HUDEP-2 (cell line): ENCODE measurements around the gene JUP.

Experiments used
- DNase-seq, 76 experiments: peaks; one replicate each; lab custom pipeline; 2025; ENCODE audit not compliant: unreplicated experiment in 76 of 76; lab: John Stamatoyannopoulos, UW

Gene JUP

DNA sequence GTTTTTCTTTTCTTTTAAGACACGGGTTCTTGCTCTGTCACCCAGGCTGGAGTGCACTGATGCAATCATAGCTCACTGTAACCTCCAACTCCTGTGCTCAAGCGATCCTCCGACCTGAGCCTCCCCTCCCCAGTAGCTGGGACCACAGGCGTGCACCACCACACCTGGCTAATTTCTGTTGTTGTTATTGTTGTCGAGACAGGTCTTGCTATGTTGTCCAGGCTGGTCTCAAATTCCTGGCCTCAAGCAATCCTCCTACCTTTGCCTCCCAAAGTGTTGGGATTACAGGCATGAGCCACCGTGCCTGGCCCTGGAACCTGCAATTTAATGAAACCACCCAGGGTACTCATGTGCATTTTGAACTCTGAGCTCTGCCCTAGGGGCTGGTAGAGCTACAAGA lies 24.1 kb downstream of the JUP start:
- no peak for DNase-seq

GRCh38 chr17:41760878-41761277 lies 25.6 kb downstream of the JUP start:
- no peak for DNase-seq

DNA sequence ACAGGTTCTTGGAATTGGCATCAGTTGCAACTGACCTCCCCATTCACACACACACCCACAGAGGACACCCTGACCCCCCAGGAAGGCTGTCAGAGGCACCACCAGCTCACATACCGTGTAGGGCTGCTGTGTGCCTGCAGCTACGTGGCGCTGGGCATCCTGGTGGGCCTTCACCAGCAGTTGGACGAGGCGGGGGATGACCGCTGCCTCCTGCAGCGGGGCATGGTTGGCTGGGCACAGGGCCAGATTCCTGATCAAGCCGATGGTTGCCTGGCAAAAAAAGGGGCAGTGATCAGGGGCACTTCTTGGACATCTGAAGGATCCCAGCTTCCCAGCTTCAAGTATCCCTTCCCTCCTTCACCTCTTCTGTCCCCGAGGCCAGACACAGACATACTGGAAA lies 27.9 kb downstream of the JUP start:
- DNase-seq, result no peak

- DNase-seq, result no peak
These were observed 32.4 kb downstream of the JUP start for GRCh38 chr17:41754066-41754465.

- no peak for DNase-seq
These were observed 35.2 kb downstream of the JUP start for GRCh38 chr17:41751288-41751687.

- DNase-seq, result no peak
These were observed 35.6 kb downstream of the JUP start for GRCh38 chr17:41750862-41751261.

- no peak for DNase-seq
These were observed 38.2 kb downstream of the JUP start for GRCh38 chr17:41748275-41748674.

- DNase-seq, result no peak
These were observed 44.8 kb downstream of the JUP start for GRCh38 chr17:41741709-41742108.

GRCh38 chr17:41740506-41740905 lies 46.0 kb downstream of the JUP start:
- no peak for DNase-seq

DNA sequence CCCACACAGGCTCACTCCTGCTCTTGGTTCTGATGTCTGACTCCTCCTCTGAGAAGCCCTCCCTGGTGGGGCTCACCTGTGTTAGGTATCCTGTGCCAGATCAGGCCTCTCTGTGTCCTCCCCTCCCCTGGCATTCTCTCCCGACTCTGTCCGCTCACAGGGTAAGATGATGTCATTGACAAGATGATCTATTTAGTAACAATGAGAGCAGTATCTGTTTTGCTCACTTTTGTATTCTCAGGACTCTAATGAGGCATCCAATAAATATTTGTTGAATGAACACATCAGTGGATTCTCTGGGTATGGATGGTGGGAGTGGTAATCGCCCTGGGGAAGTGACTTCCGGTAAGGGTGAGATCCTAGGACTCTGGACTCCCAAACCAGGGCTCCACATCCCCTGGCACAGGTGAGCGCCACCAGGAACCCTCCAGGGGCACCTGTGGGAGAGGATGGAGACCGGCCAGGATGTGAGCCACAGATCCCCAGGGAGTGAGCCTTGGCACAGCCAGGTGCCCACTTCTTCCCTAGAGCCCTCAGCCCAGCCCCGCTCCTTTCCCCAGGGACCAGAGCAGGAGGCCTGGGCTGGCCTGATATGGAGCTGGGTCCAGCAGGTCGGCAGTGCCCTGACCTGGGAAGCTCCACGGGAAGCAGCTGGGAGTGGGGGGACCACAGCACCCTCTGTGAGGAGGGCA lies 46.7 kb downstream of the JUP start:
- DNase-seq, result no peak

- DNase-seq, result no peak
These were observed 47.8 kb downstream of the JUP start for GRCh38 chr17:41738801-41739112.

DNA sequence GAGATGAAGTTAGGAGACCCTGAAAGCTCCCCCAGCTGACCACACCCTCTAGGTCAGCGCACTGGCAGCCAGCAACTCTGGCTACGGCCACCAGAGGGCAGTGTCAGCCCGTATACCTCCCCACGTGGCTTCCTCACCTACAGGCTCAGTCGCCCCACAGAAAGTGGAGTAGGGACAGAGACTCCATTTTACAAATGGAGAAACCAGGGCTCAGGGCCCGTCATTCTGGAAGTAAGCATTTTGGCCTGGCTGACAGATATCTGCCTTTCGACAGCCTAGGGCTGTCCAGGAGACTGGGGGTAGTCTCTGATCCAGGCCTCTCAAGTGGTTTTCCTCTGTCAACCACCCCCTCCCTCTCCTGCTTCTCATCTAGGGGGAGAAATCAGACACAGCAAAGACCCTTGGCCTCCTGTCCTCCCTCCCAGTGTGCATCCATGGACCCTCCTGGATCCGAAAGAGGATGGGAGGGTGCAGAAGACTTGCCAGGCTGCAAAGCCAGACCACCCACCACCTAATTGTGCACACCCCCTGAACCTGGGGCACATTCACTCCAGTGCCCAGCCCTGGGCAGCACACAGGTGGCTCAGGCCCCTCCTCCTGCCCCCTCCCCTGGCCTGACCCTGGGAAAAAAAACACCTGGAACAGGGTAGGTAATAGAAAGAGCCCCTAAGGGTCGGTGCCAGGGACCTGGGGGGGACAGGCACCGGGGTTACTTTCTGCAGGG lies 48.3 kb downstream of the JUP start:
- DNase-seq, result peak in 71 of 76 experiments; percentile 5 to 84 (median 62)

DNA sequence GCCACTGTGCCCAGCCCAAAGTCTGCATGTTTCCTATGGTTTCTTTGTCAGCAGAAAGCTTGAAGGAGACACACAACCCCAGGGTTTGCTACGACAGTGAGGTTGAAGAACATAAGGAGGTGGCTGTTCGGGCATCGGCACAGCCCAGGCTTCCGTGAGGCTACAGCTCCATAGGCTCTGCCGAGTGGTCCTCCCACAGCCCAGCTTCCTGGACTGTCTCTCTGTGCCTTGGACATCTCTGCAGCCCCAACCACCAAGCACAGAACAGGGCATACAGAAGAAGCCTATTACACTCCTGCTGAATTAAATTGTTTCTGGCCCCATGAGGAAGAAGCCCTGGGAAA lies 48.9 kb downstream of the JUP start:
- DNase-seq, result no peak

- no peak for DNase-seq
These were observed 49.4 kb downstream of the JUP start for GRCh38 chr17:41736983-41737679.

- no peak for DNase-seq
These were observed 50.8 kb downstream of the JUP start for GRCh38 chr17:41735744-41736143.

GRCh38 chr17:41734949-41735313 lies 51.6 kb downstream of the JUP start:
- DNase-seq, result no peak

DNA sequence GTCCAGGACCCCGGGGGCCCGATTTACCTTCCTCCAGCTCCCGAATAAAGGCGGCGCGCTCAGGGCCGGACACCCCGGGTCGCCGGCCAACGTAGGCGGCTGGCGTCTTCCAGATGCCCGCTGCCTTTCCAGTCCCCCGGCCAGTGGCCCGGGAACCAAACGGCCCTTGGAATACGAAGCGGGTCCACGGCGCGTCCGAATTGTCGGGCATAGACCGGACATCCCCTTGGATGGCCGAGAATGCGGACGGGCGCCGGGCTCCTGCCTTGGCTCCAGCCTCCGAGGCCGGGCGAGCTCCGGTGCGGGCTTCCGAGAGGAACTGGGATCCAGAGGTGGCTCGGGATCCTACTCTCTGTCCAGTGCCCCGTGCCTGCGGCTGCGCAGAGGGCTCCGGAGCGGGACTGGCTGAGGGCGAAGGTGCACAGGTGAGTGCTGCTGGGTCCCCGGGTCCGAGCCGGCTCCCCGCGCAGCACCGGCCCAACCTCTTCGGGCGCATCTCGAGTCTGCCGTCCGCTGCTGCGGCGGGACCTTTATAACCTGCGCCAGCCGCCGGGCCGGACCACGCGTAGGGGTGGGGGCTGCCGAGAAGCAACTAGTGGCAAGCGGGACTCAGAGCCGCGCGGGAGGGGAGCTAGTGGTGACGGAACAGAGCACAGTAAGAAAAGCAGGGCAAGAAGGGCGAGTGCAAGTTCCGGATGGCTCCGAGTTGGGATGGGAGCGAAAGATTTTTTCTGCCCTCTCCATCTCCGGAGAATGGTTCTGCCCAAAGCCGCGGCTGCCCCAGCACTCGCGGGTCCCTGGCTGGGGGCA lies 52.2 kb downstream of the JUP start, which contains the start of gene HAP1:
Gene HAP1 (minus strand): TSS at position 505 of the 810 bp plus-strand sequence. CDS start 9 bp downstream, at position 496.
- peak in 1 of 76 experiments; percentile 11 for DNase-seq

DNA sequence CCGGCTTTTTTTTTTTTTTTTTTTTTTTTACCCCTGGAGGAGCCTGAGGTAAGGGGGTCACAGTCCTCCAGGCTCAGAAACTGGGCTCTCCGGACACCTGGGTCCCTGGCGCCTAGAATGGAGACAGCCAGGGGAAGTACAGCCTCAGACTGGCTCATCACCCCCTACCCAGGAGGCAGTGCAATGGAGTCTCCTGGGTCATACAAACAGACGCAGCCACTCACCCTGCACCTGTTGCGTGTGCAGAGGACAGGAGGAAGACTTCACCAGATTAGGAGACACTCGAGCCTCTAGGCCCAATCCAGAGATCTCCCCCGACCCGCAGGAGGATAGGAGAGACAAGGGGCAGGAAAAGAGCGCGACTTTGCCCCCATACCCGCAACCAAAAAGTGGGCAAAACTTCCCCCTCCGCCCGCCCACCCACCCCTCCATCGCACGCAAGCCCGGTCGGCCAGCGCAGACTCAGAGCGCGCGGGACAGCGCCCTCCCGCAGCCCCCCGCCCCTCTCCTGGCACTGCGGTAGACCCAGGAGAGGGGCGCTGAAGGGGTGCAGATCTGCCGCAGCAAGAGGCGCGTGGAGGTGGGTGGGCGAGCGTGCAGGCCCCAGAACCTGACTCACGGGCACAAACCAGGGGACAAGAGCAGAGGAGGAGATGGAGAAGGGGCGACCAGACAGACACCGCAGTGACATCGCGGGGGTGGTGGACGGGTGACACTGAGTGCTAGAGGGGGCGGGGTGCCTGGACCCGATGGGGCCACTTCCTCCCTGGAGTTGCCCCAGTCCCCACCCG lies 53.0 kb downstream of the JUP start:
- DNase-seq, result no peak

GRCh38 chr17:41731836-41732235 lies 54.7 kb downstream of the JUP start:
- DNase-seq, result no peak

DNA sequence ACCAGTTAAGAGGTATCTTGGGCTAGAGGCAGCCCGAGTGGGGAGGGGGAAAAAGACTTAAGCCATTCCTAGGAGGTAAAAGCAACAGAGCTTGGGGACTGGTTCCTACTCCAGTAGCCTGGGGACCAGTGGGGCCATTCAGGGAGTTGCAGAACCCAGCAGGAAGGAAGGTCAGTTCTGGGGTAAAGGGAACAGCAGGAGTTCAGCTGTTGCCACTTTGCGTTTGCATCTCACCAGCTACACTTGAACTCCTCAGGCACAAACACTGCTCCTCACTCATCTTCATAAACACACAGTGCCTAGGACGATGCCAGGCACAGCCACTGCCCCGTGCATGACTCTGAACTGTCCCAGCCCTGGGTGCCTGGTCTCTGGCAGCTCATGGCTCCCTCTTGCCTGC lies 56.0 kb downstream of the JUP start:
- DNase-seq, result no peak
